ENCODE results near the gene AIMP2.
"Not testable (repeated sequence)": the region's sequence is repeated elsewhere in the genome, so short reads cannot be mapped to it uniquely, and the experiment has no call there.

Gene AIMP2

GRCh38 chr7:6030988-6031387, 21.9 kb downstream of the AIMP2 start, which contains the start of gene ANKRD61:
ANKRD61 (plus strand) TSS chr7:6031376; CDS start chr7:6031376, 0 bp downstream.
- DNase-seq (ENCODE audit: insufficient read length) (no peak), FAIRE-seq (no peak)
- TF ChIP-seq TAF1 (IDR thresholded peaks at IDR 0.05; ENCODE audit: borderline replicate concordance, low read depth, low read length) (no peak), POLR2A (IDR thresholded peaks at IDR 0.05; ENCODE audit: low read depth, low read length) (no peak), POLR2AphosphoS5 (IDR thresholded peaks at IDR 0.05; ENCODE audit: low read depth, low read length) (no peak)

- TF ChIP-seq POLR2AphosphoS5 (IDR thresholded peaks at IDR 0.05; ENCODE audit: low read depth, low read length): no peak
- TF ChIP-seq POLR2A (IDR thresholded peaks at IDR 0.05; ENCODE audit: low read depth, low read length): no peak
- TF ChIP-seq TAF1 (IDR thresholded peaks at IDR 0.05; ENCODE audit: borderline replicate concordance, low read depth, low read length): no peak
- DNase-seq (ENCODE audit: insufficient read length) (no peak), FAIRE-seq (no peak)
These were observed 22.5 kb downstream of the AIMP2 start for GRCh38 chr7:6031567-6031966.

DNA sequence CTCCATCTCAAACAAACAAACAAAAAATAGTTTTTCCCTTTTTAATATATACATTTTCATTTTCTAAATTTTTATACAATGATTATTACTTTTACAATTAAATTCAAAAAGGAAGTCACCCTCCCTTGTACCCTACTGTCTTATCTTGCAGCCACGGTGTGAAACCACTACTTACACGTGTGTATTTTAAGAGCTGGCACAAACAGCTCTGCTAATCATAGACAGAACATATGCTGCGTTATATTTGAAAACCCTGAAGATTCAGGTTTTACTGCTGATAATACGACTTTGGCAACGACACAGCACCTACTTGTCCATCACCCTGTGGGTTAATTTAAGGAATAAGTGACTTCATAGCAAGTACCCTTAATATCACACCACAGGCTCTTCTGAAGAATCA, 23.1 kb downstream of the AIMP2 start:
- TF ChIP-seq TAF1 (IDR thresholded peaks at IDR 0.05; ENCODE audit: borderline replicate concordance, low read depth, low read length) (no peak), POLR2A (IDR thresholded peaks at IDR 0.05; ENCODE audit: low read depth, low read length) (no peak), POLR2AphosphoS5 (IDR thresholded peaks at IDR 0.05; ENCODE audit: low read depth, low read length) (no peak)
- FAIRE-seq (no peak), DNase-seq (ENCODE audit: insufficient read length) (no peak)

DNA sequence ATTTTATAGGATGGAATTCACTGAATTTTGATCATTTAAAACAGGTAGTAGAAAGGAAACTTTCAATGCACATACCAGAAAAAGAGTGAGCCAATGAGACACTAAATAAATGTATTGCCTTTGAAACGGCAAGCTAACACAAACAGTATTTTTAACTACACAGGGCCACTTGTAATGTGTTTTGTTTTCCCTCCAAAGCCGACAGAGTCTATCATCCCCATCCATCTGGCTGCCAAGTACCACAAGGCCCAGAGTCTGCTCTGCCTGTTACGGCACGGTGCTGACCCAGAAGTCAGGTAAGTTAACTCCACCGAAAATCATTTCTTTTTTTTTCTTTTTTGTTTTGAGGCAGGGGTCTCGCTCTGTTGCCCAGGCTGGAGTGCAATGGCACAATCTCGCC, 23.6 kb downstream of the AIMP2 start:
- FAIRE-seq: no peak
- TF ChIP-seq POLR2A (IDR thresholded peaks at IDR 0.05; ENCODE audit: low read depth, low read length): no peak
- TF ChIP-seq TAF1 (IDR thresholded peaks at IDR 0.05; ENCODE audit: borderline replicate concordance, low read depth, low read length): no peak
- TF ChIP-seq POLR2AphosphoS5 (IDR thresholded peaks at IDR 0.05; ENCODE audit: low read depth, low read length): no peak
- no peak for DNase-seq (ENCODE audit: insufficient read length)

- TF ChIP-seq POLR2A (IDR thresholded peaks at IDR 0.05; ENCODE audit: low read depth, low read length) (no peak), POLR2AphosphoS5 (IDR thresholded peaks at IDR 0.05; ENCODE audit: low read depth, low read length) (no peak), TAF1 (IDR thresholded peaks at IDR 0.05; ENCODE audit: borderline replicate concordance, low read depth, low read length) (no peak)
- DNase-seq (ENCODE audit: insufficient read length) (no peak), FAIRE-seq (no peak)
These were observed 26.1 kb downstream of the AIMP2 start for GRCh38 chr7:6035165-6035564.

DNA sequence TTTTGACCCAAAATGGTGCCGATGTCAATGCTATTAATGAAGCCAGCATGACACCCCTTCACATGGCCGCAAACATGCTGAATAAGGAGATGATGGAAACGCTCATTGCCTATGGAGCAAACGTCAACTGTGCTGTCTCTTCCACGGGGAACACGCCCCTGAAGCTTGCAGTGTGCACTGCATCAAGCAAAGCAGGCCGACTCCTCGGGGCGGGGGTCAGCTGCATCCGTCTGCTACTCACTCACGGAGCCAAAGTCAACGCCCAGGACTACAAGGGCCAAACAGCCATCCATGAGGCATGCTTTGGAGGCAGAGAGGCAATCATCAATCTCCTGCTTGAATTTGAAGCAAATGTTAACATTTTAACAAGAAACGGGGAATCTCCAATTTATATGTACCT, 26.6 kb downstream of the AIMP2 start:
- TF ChIP-seq POLR2A (IDR thresholded peaks at IDR 0.05; ENCODE audit: low read depth, low read length): no peak
- TF ChIP-seq TAF1 (IDR thresholded peaks at IDR 0.05; ENCODE audit: borderline replicate concordance, low read depth, low read length): no peak
- no peak for TF ChIP-seq POLR2AphosphoS5 (IDR thresholded peaks at IDR 0.05; ENCODE audit: low read depth, low read length)
- no peak for DNase-seq (ENCODE audit: insufficient read length)
- FAIRE-seq: no peak

DNA sequence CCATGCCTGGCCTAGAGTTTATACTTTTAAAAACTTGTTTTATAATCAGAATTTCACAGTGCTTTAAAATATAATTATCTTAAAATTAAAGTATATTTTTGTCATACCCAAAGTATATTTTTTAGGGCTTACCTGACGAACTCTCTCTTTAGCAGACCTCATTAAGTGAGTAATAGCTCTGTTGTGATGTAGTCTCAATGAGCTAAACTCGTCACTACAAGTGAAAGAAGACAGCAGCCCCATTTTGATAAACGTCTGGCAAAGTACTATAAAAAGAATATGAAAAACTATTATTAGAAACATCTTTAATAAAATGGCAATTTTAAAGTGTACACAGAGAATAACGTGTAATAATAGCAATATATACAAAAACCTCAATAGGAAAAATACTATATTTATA, 40.7 kb downstream of the AIMP2 start:
- no peak for TF ChIP-seq POLR2AphosphoS5 (IDR thresholded peaks at IDR 0.05; ENCODE audit: low read depth, low read length)
- no peak for TF ChIP-seq POLR2A (IDR thresholded peaks at IDR 0.05; ENCODE audit: low read depth, low read length)
- TF ChIP-seq TAF1 (IDR thresholded peaks at IDR 0.05; ENCODE audit: borderline replicate concordance, low read depth, low read length): no peak
- no peak for FAIRE-seq
- no peak for DNase-seq (ENCODE audit: insufficient read length)

GRCh38 chr7:6051185-6051584, 42.1 kb downstream of the AIMP2 start:
- DNase-seq (ENCODE audit: insufficient read length); FAIRE-seq: not testable (repeated sequence)

- no peak for FAIRE-seq
- DNase-seq (ENCODE audit: insufficient read length): no peak
- TF ChIP-seq TAF1 (IDR thresholded peaks at IDR 0.05; ENCODE audit: borderline replicate concordance, low read depth, low read length) (no peak), POLR2A (IDR thresholded peaks at IDR 0.05; ENCODE audit: low read depth, low read length) (no peak), POLR2AphosphoS5 (IDR thresholded peaks at IDR 0.05; ENCODE audit: low read depth, low read length) (no peak)
These were observed 47.5 kb downstream of the AIMP2 start for GRCh38 chr7:6056616-6057015.

DNA sequence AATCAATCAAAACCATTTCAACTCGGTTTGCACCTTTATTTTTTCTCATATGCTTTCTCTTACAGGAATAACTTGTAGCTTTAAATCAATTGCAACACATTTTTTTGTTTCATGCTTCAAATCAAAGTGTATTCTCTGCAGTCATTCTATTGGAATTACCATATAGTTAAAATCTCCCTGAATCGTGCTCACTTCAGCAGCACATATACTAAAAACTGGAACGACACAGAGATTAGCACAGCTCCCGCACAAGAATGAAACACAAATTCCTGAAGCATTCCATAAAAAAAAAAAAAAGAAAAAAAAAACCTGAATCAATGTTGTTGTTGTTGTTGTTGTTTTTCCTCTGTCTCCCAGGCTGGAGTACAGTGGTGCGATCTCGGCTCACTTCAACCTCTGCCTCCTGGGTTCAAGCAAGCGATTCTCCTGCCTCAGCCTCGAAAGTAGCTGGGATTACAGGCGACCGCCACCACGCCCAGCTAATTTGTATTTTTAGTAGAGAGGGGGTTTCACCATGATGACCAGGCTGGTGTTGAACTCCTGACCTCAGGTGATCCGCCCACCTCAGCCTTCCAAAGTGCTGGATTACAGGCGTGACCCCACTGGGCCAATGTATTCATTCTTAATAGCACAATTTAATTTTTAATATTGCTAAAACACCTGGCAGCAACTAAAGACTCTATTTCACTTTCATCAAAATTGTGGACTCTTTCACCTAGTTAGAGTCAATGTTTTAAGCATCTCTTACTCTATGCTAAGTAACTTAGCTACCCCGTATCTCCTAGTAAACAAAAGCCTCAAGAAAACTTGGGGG, 48.5 kb downstream of the AIMP2 start:
- FAIRE-seq (peak; percentile 63), DNase-seq (ENCODE audit: insufficient read length) (no peak)
- no peak for TF ChIP-seq TAF1 (IDR thresholded peaks at IDR 0.05; ENCODE audit: borderline replicate concordance, low read depth, low read length)
- no peak for TF ChIP-seq POLR2AphosphoS5 (IDR thresholded peaks at IDR 0.05; ENCODE audit: low read depth, low read length)
- no peak for TF ChIP-seq POLR2A (IDR thresholded peaks at IDR 0.05; ENCODE audit: low read depth, low read length)

GRCh38 chr7:6059941-6060340, 50.9 kb downstream of the AIMP2 start:
- DNase-seq (ENCODE audit: insufficient read length); FAIRE-seq: not testable (repeated sequence)

GRCh38 chr7:6071406-6071805, 62.3 kb downstream of the AIMP2 start:
- FAIRE-seq (no peak), DNase-seq (ENCODE audit: insufficient read length) (no peak)
- TF ChIP-seq TAF1 (IDR thresholded peaks at IDR 0.05; ENCODE audit: borderline replicate concordance, low read depth, low read length): no peak
- TF ChIP-seq POLR2AphosphoS5 (IDR thresholded peaks at IDR 0.05; ENCODE audit: low read depth, low read length): no peak
- no peak for TF ChIP-seq POLR2A (IDR thresholded peaks at IDR 0.05; ENCODE audit: low read depth, low read length)

Measured in GM12892 (cell line).